Activated T-cell treated with anti-CD3 and anti-CD28 coated beads, Interleukin-2, amount 50 U/mL, for 4 hours (primary cell): Measurements from ENCODE around the gene AADACL3. TPM values are rescaled to one million over a fixed set of nuclear protein-coding genes. Genes with fewer than 3 reads are reported as not detected.

Source experiments
- ATAC-seq, 2 donors: fragments of 200-7000 bp; cut with Tn5 transposase; one replicate each; pipeline ENCODE4 v1.10.0; 2021
- DNase-seq: peaks from one replicate; pipeline ENCODE4 v3.0.0-alpha.2; 2020
- H3K27me3 Mint-ChIP-seq: one replicate; pipeline ENCODE4 v1.8.0; 2021; ENCODE audit warnings: low read depth, mixed read lengths
- H3K36me3 Mint-ChIP-seq: one replicate; pipeline ENCODE4 v1.8.0; 2022; ENCODE audit warnings: mixed read lengths; ENCODE audit not compliant: insufficient read depth
- H3K4me1 Mint-ChIP-seq: one replicate; pipeline ENCODE4 v1.8.0; 2021; ENCODE audit warnings: low read depth, mixed read lengths
- H3K4me3 Mint-ChIP-seq: one replicate; pipeline ENCODE4 v1.8.0; 2021; ENCODE audit warnings: mild to moderate bottlenecking, moderate library complexity, mixed read lengths
- H3K9me3 Mint-ChIP-seq: one replicate; pipeline ENCODE4 v1.8.0; 2021; ENCODE audit warnings: mixed read lengths
- total RNA-seq, 3 donors: library from RNA; stranded (reverse); gene quantifications; one replicate each; pipeline ENCODE4 v1.2.1, GENCODE V29; 2021

AADACL3 gene
- total RNA-seq, 3 donors from 2014 or later = not detected

DNA sequence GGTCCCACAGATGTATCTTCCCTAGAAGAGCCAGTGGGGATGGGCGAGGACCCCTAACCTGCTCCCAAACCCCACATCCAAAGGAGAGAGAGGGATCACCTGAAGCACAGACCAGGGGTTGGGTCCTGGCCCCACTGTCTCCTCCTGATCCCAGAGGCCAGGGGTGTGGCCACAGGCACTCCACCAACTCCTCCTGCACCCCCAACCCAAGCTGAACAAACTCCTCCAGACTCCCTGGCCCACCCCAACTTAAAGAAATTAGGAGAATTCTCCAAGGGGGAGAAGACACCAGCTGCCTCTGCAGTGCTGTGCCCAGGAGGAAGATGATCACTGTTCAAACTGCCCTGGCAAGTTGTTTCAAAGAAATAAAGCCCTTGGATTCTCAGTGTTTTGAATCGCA is 53.1 kb downstream of the AADACL3 start:
- Mint-ChIP-seq H3K4me1 (no peaks in the 10 kb centered on the region), H3K27me3 (peaks cover 40% of the 10 kb centered on the region), H3K9me3 (no peaks in the 10 kb centered on the region), H3K36me3 (no peaks in the 10 kb centered on the region), H3K4me3 (no peak overlapping the region)
- ATAC-seq (no peak), DNase-seq (no peak)

DNA sequence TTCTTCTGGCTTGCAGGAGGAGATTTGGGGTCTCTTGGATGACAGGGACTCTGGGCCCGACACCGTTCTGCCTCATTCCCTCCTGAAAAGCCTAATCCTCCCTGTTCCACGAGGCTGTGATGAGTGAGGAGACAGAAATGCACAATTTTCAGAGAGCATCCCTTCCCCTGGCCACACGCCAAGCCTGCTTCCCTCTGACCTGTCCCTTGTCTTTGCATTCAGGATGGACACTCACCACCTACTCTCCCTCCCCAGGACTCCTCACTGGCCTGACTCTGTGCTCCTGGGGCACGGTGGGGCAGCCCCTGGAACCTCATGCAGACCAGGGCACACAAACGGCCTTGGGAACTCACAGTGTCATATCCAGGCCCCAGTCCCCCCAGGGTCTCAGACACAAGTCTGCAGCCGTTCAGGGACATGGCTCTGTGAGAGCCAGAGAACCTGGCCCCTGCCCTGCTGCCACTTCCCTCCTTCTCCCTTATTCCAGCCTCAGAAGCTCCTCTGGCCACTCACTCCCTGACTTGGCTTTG is 54.1 kb downstream of the AADACL3 start:
- no peaks in the 10 kb centered on the region for H3K9me3 Mint-ChIP-seq
- H3K36me3 Mint-ChIP-seq = no peaks in the 10 kb centered on the region
- ATAC-seq = no peak

DNA sequence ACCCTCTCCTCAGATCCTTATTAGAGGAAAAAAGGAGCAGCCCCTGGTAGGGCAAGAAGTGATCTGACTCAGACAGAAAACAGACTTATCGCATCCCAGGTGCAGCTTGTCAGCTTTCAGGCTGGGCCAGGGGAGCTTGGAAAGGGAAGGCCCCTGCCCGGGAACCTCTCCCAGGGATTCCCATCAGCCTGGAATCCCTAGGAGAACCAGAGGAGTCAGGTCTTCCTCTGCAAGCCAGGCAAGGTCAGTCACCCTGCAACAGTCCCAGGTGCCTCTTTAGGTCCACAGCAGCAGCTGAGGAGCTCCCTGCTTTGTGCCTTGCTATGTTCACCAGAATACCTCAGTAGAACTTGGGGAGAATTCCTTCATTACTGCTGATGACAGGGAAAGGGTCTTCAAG is 54.7 kb downstream of the AADACL3 start:
- Mint-ChIP-seq H3K4me3 (no peak overlapping the region), H3K9me3 (no peaks in the 10 kb centered on the region), H3K36me3 (no peaks in the 10 kb centered on the region), H3K27me3 (peaks cover 44% of the 10 kb centered on the region), H3K4me1 (no peaks in the 10 kb centered on the region)
- DNase-seq = no peak
- ATAC-seq = no peak

More for the DNA sequence above, 54.1 kb downstream of the AADACL3 start:
- no peak overlapping the region for H3K4me3 Mint-ChIP-seq
- DNase-seq = no peak
- no peaks in the 10 kb centered on the region for H3K4me1 Mint-ChIP-seq
- H3K27me3 Mint-ChIP-seq = peaks cover 44% of the 10 kb centered on the region

DNA sequence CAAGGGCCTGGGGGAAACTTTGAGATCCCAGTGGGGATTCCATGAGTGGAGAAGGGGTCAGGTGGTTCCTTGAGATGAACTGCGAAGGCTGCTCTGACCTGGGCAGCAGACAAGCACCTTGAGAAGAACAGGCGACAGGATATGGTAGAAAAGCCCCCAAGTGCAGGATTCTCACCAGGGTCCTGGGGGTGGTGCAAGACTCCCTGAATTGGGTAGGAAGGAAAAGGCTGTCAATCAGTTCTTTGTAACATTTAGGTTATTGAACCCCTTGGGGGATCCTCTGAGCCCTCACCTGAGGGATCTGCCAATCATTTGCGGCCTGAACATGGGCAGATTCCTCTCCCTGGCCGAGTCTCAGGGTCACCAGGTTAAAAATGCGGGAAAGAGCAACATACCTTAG is 55.3 kb downstream of the AADACL3 start:
- ATAC-seq (no peak), DNase-seq (no peak)
- Mint-ChIP-seq H3K27me3 (peaks cover 44% of the 10 kb centered on the region), H3K4me3 (no peak overlapping the region), H3K36me3 (no peaks in the 10 kb centered on the region), H3K4me1 (no peaks in the 10 kb centered on the region), H3K9me3 (no peaks in the 10 kb centered on the region)

DNA sequence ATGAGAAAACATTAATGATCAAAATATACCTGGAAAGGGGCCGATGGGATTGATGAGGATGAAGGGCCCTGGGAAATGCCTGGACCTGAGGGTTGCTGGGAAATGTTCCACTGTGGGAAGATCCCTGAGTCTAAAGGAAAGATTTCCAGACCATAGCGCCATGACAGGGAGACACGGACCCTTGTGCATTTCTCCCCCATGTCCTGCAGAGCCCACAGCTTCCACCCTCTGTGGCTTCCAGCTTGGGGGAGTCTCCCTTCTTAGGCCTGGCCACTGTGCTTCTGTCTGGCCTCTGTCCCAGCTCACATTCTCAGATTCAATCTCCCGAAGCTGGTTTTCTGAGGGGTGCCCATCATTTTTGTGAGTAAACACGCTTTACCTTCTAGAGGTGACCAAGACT is 56.6 kb downstream of the AADACL3 start:
- H3K36me3 Mint-ChIP-seq = no peaks in the 10 kb centered on the region
- no peaks in the 10 kb centered on the region for H3K9me3 Mint-ChIP-seq
- no peak for ATAC-seq
- DNase-seq = no peak
- peaks cover 43% of the 10 kb centered on the region for H3K27me3 Mint-ChIP-seq
- H3K4me3 Mint-ChIP-seq = no peak overlapping the region
- H3K4me1 Mint-ChIP-seq = no peaks in the 10 kb centered on the region

DNA sequence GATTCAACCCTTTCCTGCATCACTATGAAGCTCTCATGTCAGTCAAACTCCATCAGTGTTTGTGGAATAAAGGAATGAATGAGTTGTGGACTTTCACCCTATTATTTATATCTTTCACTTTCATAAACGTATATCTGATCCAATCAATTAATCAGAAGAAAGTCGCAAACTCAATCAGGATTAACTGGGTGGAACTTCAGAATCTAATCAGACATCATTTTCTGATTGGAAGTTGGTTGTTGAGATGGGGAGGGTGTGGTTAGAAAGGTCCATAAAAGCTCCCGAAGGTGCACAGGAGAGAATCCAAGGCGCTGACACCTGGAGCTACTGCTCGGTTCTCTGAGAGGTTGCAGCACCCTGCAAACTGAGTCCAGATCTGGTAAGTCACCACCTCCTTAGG is 57.5 kb downstream of the AADACL3 start, which contains the start of gene PRAMEF12:
TSS of gene PRAMEF12 (plus strand) at position 301 of the 400 bp plus-strand sequence. CDS start 1,130 bp downstream, outside the sequence.
- H3K4me3 Mint-ChIP-seq = no peak within 1 kb of the TSS
- H3K4me1 Mint-ChIP-seq = no peaks in the 10 kb centered on the region

DNA sequence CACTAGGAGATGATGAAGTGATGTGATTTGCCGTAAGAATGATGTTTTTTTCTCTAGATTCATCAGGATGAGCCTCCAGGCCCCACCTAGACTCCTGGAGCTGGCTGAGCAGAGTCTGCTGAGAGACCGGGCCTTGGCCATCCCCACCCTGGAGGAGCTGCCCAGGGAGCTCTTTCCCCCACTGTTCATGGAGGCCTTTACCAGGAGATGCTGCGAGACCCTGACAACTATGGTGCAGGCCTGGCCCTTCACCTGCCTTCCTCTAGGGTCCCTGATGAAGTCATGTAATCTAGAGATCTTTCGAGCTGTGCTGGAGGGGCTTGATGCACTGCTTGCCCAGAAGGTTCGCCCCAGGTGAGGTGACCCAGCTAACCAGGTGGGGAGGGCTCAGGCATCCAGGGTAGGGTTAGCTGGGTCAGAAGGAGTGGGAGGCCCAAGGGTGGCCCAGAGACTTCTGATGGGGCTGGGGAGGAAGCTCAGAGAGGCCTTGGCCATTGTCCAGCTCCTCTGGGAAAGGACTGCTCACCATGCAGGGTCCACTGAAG is 59.0 kb downstream of the AADACL3 start:
- Mint-ChIP-seq H3K27me3 (peaks cover 23% of the 10 kb centered on the region), H3K36me3 (no peaks in the 10 kb centered on the region), H3K4me3 (no peak overlapping the region), H3K9me3 (no peaks in the 10 kb centered on the region), H3K4me1 (no peaks in the 10 kb centered on the region)
- no peak for ATAC-seq
- no peak for DNase-seq

More for the DNA sequence above, 57.5 kb downstream of the AADACL3 start, which contains the start of gene PRAMEF12:
- Mint-ChIP-seq H3K27me3 (peaks cover 34% of the 10 kb centered on the region), H3K36me3 (no peaks in the 10 kb centered on the region), H3K9me3 (no peaks in the 10 kb centered on the region)
- DNase-seq = no peak
- ATAC-seq = no peak

DNA sequence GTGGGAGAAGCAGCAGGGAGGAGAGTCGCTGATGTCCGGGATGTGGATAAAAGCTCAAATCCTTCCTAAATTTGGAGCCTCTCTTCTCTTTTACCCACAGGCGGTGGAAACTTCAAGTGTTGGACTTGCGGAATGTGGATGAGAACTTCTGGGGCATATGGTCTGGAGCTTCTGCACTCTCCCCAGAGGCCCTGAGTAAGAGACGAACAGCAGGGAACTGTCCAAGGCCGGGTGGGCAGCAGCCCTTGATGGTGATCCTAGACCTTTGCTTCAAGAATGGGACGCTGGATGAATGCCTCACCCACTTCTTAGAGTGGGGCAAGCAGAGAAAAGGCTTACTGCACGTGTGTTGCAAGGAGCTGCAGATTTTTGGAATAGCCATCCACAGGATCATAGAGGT is 59.5 kb downstream of the AADACL3 start:
- Mint-ChIP-seq H3K27me3 (peaks cover 17% of the 10 kb centered on the region), H3K9me3 (no peaks in the 10 kb centered on the region), H3K4me1 (no peaks in the 10 kb centered on the region), H3K4me3 (no peak overlapping the region), H3K36me3 (no peaks in the 10 kb centered on the region)
- DNase-seq (no peak), ATAC-seq (no peak)

DNA sequence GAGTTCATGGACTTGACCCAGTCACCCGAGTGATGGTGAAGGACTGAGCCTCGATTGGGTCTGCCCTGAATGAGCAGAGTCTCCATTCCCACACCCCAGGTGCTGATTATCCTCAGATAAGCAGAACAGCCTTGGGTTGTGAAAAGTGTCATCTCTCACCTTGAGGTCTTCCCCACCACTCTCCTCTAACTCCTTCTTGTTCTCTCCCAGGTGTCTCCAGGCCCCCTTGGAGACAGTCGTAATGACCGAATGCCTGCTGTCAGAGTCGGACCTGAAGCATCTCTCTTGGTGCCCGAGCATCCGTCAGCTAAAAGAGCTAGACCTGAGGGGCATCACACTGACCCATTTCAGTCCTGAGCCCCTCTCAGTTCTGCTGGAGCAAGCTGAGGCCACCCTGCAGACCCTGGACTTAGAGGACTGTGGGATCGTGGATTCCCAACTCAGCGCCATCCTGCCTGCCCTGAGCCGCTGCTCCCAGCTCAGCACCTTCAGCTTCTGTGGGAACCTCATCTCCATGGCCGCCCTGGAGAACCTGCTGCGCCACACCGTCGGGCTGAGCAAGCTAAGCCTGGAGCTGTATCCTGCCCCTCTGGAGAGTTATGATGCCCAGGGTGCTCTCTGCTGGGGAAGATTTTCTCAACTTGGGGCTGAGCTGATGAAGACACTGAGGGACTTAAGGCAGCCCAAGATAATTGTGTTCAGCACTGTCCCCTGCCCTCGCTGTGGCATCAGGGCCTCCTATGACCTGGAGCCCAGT is 61.1 kb downstream of the AADACL3 start:
- H3K27me3 Mint-ChIP-seq = peaks cover 11% of the 10 kb centered on the region
- H3K4me1 Mint-ChIP-seq = no peaks in the 10 kb centered on the region
- no peak for ATAC-seq
- H3K36me3 Mint-ChIP-seq = no peaks in the 10 kb centered on the region
- DNase-seq = no peak
- H3K9me3 Mint-ChIP-seq = no peaks in the 10 kb centered on the region
- no peak overlapping the region for H3K4me3 Mint-ChIP-seq

Other genes starting within 250 kb of the AADACL3 start
- gene DHRS3, start 97.9 kb upstream of the AADACL3 start, total RNA-seq = 10 to 100 TPM; 60.4 to 72.6 (median 69.9) TPM
- gene AADACL4, start 72.0 kb upstream of the AADACL3 start, total RNA-seq = not detected
- not detected for gene CFAP107, start 30.1 kb downstream of the AADACL3 start, total RNA-seq
- not detected for gene PRAMEF12, start 57.6 kb downstream of the AADACL3 start, total RNA-seq
- gene PRAMEF1, start 75.3 kb downstream of the AADACL3 start, total RNA-seq = not detected
- not detected for gene PRAMEF11, start 115.3 kb downstream of the AADACL3 start, total RNA-seq
- not detected for gene HNRNPCL1, start 132.6 kb downstream of the AADACL3 start, total RNA-seq
- gene PRAMEF2, start 141.0 kb downstream of the AADACL3 start, total RNA-seq = not detected
- gene PRAMEF4, start 170.1 kb downstream of the AADACL3 start, total RNA-seq = not detected
- not detected for gene PRAMEF10, start 182.2 kb downstream of the AADACL3 start, total RNA-seq
- gene PRAMEF7, start 200.5 kb downstream of the AADACL3 start, total RNA-seq = not detected
- gene PRAMEF6, start 231.5 kb downstream of the AADACL3 start, total RNA-seq = not detected